ENCODE measurements around the gene SH2D3C. TPM values are rescaled to one million over a fixed set of nuclear protein-coding genes. Genes with fewer than 3 reads are reported as not detected.
"Not testable (repeated sequence)": the region's sequence is repeated elsewhere in the genome, so short reads cannot be mapped to it uniquely, and the experiment has no call there.

The SH2D3C gene
- total and polyA plus RNA-seq, 7 donors = 1.4 to 11.3 (median 5.0) TPM

- peak; percentile 95 for DNase-seq
- peak overlapping the region; percentile 96 to 99 (median 96) for H3K27ac ChIP-seq
- peak overlapping the region; percentile 63 to 100 (median 96) for H3K4me3 ChIP-seq
- 0 to 1% methylated on average over 119 to 122 of the region's 123 CpGs for WGBS, 2 donors
- no peaks in the 10 kb centered on the region for H3K9me3 ChIP-seq
- no peaks in the 10 kb centered on the region for H3K27me3 ChIP-seq
- intact Hi-C loops (cut with DNase I) = loop anchor here (1.0 to 5.0 kb wide), 6 partner anchors 14 to 173 kb away; partner anchors contain the start of genes FPGS, ST6GALNAC4, STXBP1 and TOR2A
- TF ChIP-seq EP300 (IDR thresholded peaks at IDR 0.05) (no peak), CTCF (IDR thresholded peaks at IDR 0.05) (peak; percentile 94 to 98 (median 97)), POLR2AphosphoS5 (IDR thresholded peaks at IDR 0.05) (peak in 2 of 4 donors; percentile 39 to 51)
- H3K36me3 ChIP-seq = peaks cover 23 to 33% (median 30%) of the 10 kb centered on the region in 4 donors
- H3K4me1 ChIP-seq = peaks cover 0 to 36% (median 29%) of the 10 kb centered on the region in 4 donors
These were observed 6.8 kb upstream of the SH2D3C start for GRCh38 chr9:127785023-127785932.

- Histone ChIP-seq H3K4me3 (no peak overlapping the region), H3K4me1 (peaks cover 0 to 25% (median 22%) of the 10 kb centered on the region in 4 donors), H3K36me3 (peaks cover 11 to 14% (median 12%) of the 10 kb centered on the region in 4 donors), H3K27me3 (no peaks in the 10 kb centered on the region), H3K27ac (peak overlapping the region in 3 of 4 donors; percentile 96 to 99 (median 96)), H3K9me3 (no peaks in the 10 kb centered on the region)
- intact Hi-C loops (cut with DNase I) = loop anchor here (2.0 to 5.0 kb wide), 3 partner anchors 19 to 196 kb away; partner anchors contain the start of gene FPGS
- 46 to 65% methylated on average over 20 of the region's 20 CpGs for WGBS, 2 donors
- no peak for TF ChIP-seq POLR2A (IDR thresholded peaks at IDR 0.05)
- TF ChIP-seq EP300 (IDR thresholded peaks at IDR 0.05) = no peak
- no peak for TF ChIP-seq POLR2AphosphoS5 (IDR thresholded peaks at IDR 0.05)
- no peak for TF ChIP-seq CTCF (IDR thresholded peaks at IDR 0.05)
- DNase-seq = peak; percentile 77
These were observed 4.9 kb upstream of the SH2D3C start for GRCh38 chr9:127783111-127784008.

- no peak overlapping the region for H3K4me3 ChIP-seq
- no peak for TF ChIP-seq POLR2AphosphoS5 (IDR thresholded peaks at IDR 0.05)
- TF ChIP-seq POLR2A (IDR thresholded peaks at IDR 0.05) = no peak
- TF ChIP-seq EP300 (IDR thresholded peaks at IDR 0.05) = no peak
- TF ChIP-seq CTCF (IDR thresholded peaks at IDR 0.05) = no peak
- 93 to 95% methylated on average over 4 of the region's 4 CpGs for WGBS, 2 donors
- no peaks in the 10 kb centered on the region for H3K9me3 ChIP-seq
- no peak for DNase-seq
- no peak overlapping the region for H3K27ac ChIP-seq
- no peaks in the 10 kb centered on the region for H3K27me3 ChIP-seq
- H3K4me1 ChIP-seq = peaks cover 0 to 14% (median 10%) of the 10 kb centered on the region in 4 donors
- H3K36me3 ChIP-seq = no peaks in the 10 kb centered on the region
- intact Hi-C loops (cut with DNase I) = loop anchor here (5.0 kb wide), 1 partner anchor 195 kb away; no protein-coding TSS in a partner anchor
These were observed 3.3 kb upstream of the SH2D3C start for GRCh38 chr9:127781806-127782205.

- not testable (repeated sequence) for H3K27ac ChIP-seq, H3K9me3 ChIP-seq, H3K36me3 ChIP-seq, H3K4me3 ChIP-seq, DNase-seq, H3K27me3 ChIP-seq, H3K4me1 ChIP-seq
- intact Hi-C loops (cut with DNase I) = loop anchor here (5.0 kb wide), 1 partner anchor 194 kb away; no protein-coding TSS in a partner anchor
- WGBS, 2 donors = 44 to 77% methylated on average over 9 of the region's 9 CpGs
These were observed 2.4 kb upstream of the SH2D3C start for GRCh38 chr9:127780909-127781308.

Data from sigmoid colon (tissue), 7 donors.